ENCODE measurements around the gene BCAP31.

DNA sequence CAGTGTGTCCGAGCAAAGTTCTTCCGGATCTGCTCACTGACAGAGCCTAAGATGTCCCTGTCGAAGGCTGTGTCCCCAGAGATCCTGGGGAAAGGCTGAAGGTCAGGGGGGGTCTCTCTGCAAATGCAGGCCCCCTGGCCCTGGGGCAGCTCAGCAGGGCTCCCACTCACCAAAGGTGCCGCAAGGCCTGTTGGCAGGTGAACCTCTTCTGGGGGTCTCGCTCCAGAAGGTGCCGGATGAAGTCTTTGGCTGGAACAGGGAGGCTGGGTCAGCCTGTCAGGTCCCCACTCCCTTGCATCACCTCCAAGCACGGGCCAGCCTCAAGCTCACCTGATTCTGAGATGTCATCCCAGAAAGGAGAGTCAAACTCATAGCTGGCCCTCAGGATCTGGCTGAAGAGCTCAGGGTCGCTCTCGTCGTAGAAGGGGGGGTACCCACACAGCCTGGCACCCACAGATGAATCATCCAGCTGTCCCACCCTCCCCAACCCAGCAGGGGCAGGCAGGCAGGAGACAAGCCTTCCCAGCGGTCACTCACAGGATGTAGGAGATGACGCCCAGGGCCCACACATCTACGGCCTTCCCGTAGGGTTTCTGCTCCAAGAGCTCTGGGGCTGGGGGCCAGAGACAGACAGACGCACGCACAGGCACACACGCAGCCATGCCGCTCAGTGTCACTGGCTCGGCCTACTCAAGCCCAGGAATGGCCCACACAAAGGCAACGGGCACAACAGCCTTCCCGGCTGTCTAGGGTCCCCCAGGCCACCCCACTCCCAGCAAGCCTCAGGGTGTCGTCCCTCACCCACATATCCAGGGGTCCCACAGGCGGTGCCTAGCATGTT, 53.2 kb downstream of the BCAP31 start:
- TF ChIP-seq REST (IDR thresholded peaks at IDR 0.05; ENCODE audit: insufficient read depth in 1 of 2, low read depth in 2 of 2, low read length in 1 of 2), result no peak
- TF ChIP-seq CTCF (IDR thresholded peaks at IDR 0.05), result no peak
- TF ChIP-seq TCF7L2 (IDR thresholded peaks at IDR 0.05; ENCODE audit: low read depth, low read length), result no peak
- TF ChIP-seq POLR2AphosphoS5 (IDR thresholded peaks at IDR 0.05; ENCODE audit: low read depth, low read length), result no peak
- TF ChIP-seq SIN3A (IDR thresholded peaks at IDR 0.05; ENCODE audit: borderline replicate concordance, insufficient read depth, low read depth, low read length), result no peak

Data from Panc1 (cell line).